Airway epithelial cell (primary cell): Measurements from ENCODE around the gene B3GNT4. TPM values are rescaled to one million over a fixed set of nuclear protein-coding genes. Genes with fewer than 3 reads are reported as not detected.

ENCODE experiments used
- total RNA-seq: library from RNA; depleted of rRNA; stranded (reverse); fragments of >200 nt; gene quantifications from 2 replicates; pipeline ENCODE4 v1.2.3, GENCODE V29; 2015

B3GNT4 gene
- 2.7 and 3.4 TPM in 2 replicates for total RNA-seq

GRCh38 chr12:122203301-122204166, at the start of gene B3GNT4:
B3GNT4 (plus strand) TSS chr12:122203709; CDS start chr12:122204619, 910 bp downstream.

GRCh38 chr12:122174155-122174845, 29.2 kb upstream of the B3GNT4 start, which contains the start of gene IL31:
IL31 (minus strand) TSS chr12:122174221; CDS start chr12:122174172, 49 bp downstream.

GRCh38 chr12:122182887-122183587, 20.5 kb upstream of the B3GNT4 start, which contains the start of gene LRRC43:
LRRC43 (plus strand) TSS chr12:122183123; CDS start chr12:122183145, 22 bp downstream.

GRCh38 chr12:122225683-122226365, 22.3 kb downstream of the B3GNT4 start, which contains the start of gene DIABLO:
DIABLO (minus strand) TSS chr12:122226052; CDS start chr12:122226014, 38 bp downstream.

Other genes starting within 250 kb of the B3GNT4 start
- 19.3 and 25.4 TPM in 2 replicates for gene BCL7A, start 181.8 kb upstream of the B3GNT4 start, total RNA-seq
- gene MLXIP, start 125.0 kb upstream of the B3GNT4 start, total RNA-seq: 7.9 and 15.2 TPM in 2 replicates
- gene IL31, start 29.5 kb upstream of the B3GNT4 start, total RNA-seq: not detected in 2 replicates
- not detected in 2 replicates for gene LRRC43, start 20.6 kb upstream of the B3GNT4 start, total RNA-seq
- gene DIABLO, start 22.3 kb downstream of the B3GNT4 start, total RNA-seq: 58.1 and 77.1 TPM in 2 replicates
- gene VPS33A, start 62.8 kb downstream of the B3GNT4 start, total RNA-seq: 11.0 and 16.0 TPM in 2 replicates
- 35.8 and 45.5 TPM in 2 replicates for gene CLIP1, start 219.0 kb downstream of the B3GNT4 start, total RNA-seq